Stomach (tissue), 19 donors: ENCODE measurements around the gene MTRFR. TPM values are rescaled to one million over a fixed set of nuclear protein-coding genes. Genes with fewer than 3 reads are reported as not detected.
"Not testable (repeated sequence)": the region's sequence is repeated elsewhere in the genome, so short reads cannot be mapped to it uniquely, and the experiment has no call there.

Experiments
- DNase-seq, 2 donors: peaks; one replicate each; pipeline versions ENCODE4 v3.0.0 to v3.0.0-alpha.2; 2013 to 2019
- H3K27ac ChIP-seq, 5 donors: fragments of 200-600 bp in 4 of 5; sonication (generic) in 4 of 5; one replicate each; pipeline ENCODE4 v1.5.1; 2013 to 2019; ENCODE audit warnings: mild to moderate bottlenecking in 1 of 5, moderate library complexity in 1 of 5
- H3K27me3 ChIP-seq, 3 donors: fragments of 200-600 bp; sonication (generic); one replicate each; pipeline ENCODE4 v1.5.1; 2017 to 2019; ENCODE audit warnings: mixed run types in 1 of 3
- H3K36me3 ChIP-seq, 4 donors: fragments of 200-600 bp; sonication (generic); 1 replicate in 3 of 4; 2 replicates in 1 of 4; pipeline ENCODE4 v1.5.1; 2016 to 2019
- H3K4me1 ChIP-seq, 4 donors: fragments of 200-600 bp; sonication (generic); one replicate each; pipeline ENCODE4 v1.5.1; 2016 to 2019
- H3K4me3 ChIP-seq, 4 donors: fragments of 200-600 bp; sonication (generic) in 3 of 4; one replicate each; pipeline ENCODE4 v1.5.1; 2016 to 2019; ENCODE audit warnings: mild to moderate bottlenecking in 1 of 4
- H3K9me3 ChIP-seq, 4 donors: fragments of 200-600 bp; sonication (generic); one replicate each; pipeline ENCODE4 v1.5.1; 2016 to 2019
- EP300 ChIP-seq: sonication (generic); formaldehyde crosslinking; IDR thresholded peaks from one replicate; pipeline ENCODE4 v1.6.1; 2017; ENCODE audit warnings: antibody characterized with exemption
- POLR2A ChIP-seq, 4 donors: fragments of 450-650 bp; IDR thresholded peaks; one replicate each; pipeline ENCODE4 v1.6.1; 2016; ENCODE audit warnings: antibody characterized with exemption in 4 of 4, control low read depth in 2 of 4, mild to moderate bottlenecking in 1 of 4, moderate library complexity in 1 of 4
- POLR2AphosphoS5 ChIP-seq, 3 donors: sonication (generic); formaldehyde crosslinking; IDR thresholded peaks; one replicate each; pipeline ENCODE4 v1.6.1; 2016; ENCODE audit warnings: antibody characterized with exemption in 3 of 3
- WGBS, 5 donors: extraction: QIAGEN DNeasy Blood & Tissue Kit in 3 of 5; methylation state at CpG; one replicate each; pipeline versions ENCODE4 v1.1.5 to v1.1.7; 2013 to 2018; 5-methylcytosine and 5-hydroxymethylcytosine counted together
- intact Hi-C: fragments of 100-400 bp; cut with DNase I; formaldehyde crosslinking; loops from one replicate; pipeline ENCODE4 v1.15.1; 2023; ENCODE audit warnings: low total_unique reads
- long read RNA-seq, 10 donors: transcript quantifications; one replicate each; lab custom pipeline, GENCODE V29; 2026
- polyA plus RNA-seq, 3 donors: library from polyadenylated mRNA; stranded (reverse); fragments of 200-250 nt; gene quantifications; one replicate each; pipeline ENCODE4 v1.2.3, GENCODE V29; 2013
- total RNA-seq, 5 donors: library from RNA; depleted of rRNA; stranded (reverse); fragments of >200 nt; gene quantifications; one replicate each; pipeline versions ENCODE4 v1.1.0 to v1.2.3, GENCODE V29; 2014 to 2016
- TF ChIP-seq, protein P1 (sequence below), 7 experiments: fragments of 450-650 bp in 4 of 7; fragments of 200-600 bp in 3 of 7; sonication (generic) in 3 of 7; IDR thresholded peaks; one replicate each; pipeline ENCODE4 v1.5.1; 2016 to 2019; ENCODE audit warnings: antibody characterized with exemption in 7 of 7, control low read depth in 2 of 7, mild to moderate bottlenecking in 1 of 7
- donor health status: healthy with polysubstance abuse.
- donor health status: Bipolar disorder and iron deficiency.
- donor health status: healthy.

The MTRFR gene
- total RNA-seq (10 to 100 TPM in 2 of 5 donors, 1 to 10 TPM in 2, not detected in 1; 3.1 to 20.0 (median 9.9) TPM), polyA plus RNA-seq (10 to 100 TPM in 1 of 3 donors, 1 to 10 TPM in 2; 7.6 to 13.7 (median 9.5) TPM)
- long read RNA-seq, donor 1, partial matches to known transcripts = 0 of 4 reads
- long read RNA-seq, donor 1, other reads (novel, unspliced or antisense) = 0 of 4 reads
- long read RNA-seq, donor 2, partial matches to known transcripts = 0 of 2 reads
- long read RNA-seq, donor 2, other reads (novel, unspliced or antisense) = 0 of 2 reads
- long read RNA-seq, donor 3, partial matches to known transcripts = 0 of 4 reads
- long read RNA-seq, donor 3, other reads (novel, unspliced or antisense) = 0 of 4 reads
- long read RNA-seq, donor 4 = 0 reads
- long read RNA-seq, donor 5, transcript C12orf65-201 (3 exons, 2,073 nt) = major isoform, 11 of 14 reads
- long read RNA-seq, donor 5, partial matches to known transcripts = 0 of 14 reads
- long read RNA-seq, donor 5, other reads (novel, unspliced or antisense) = 0 of 14 reads
- long read RNA-seq, donor 6, transcript C12orf65-201 (3 exons, 2,073 nt) = major isoform, 15 of 416 reads
- long read RNA-seq, donor 6, partial matches to known transcripts = 385 of 416 reads
- long read RNA-seq, donor 6, other reads (novel, unspliced or antisense) = 14 of 416 reads
- long read RNA-seq, donor 7, transcript C12orf65-201 (3 exons, 2,073 nt) = major isoform, 8 of 195 reads
- long read RNA-seq, donor 7, partial matches to known transcripts = 186 of 195 reads
- long read RNA-seq, donor 7, other reads (novel, unspliced or antisense) = 0 of 195 reads
- long read RNA-seq, donor 8, transcript C12orf65-201 (3 exons, 2,073 nt) = major isoform, 5 of 276 reads
- long read RNA-seq, donor 8, partial matches to known transcripts = 268 of 276 reads
- long read RNA-seq, donor 8, other reads (novel, unspliced or antisense) = 0 of 276 reads
- long read RNA-seq, donor 9, transcript C12orf65-201 (3 exons, 2,073 nt) = major isoform, 7 of 16 reads
- long read RNA-seq, donor 9, partial matches to known transcripts = 7 of 16 reads
- long read RNA-seq, donor 9, other reads (novel, unspliced or antisense) = 0 of 16 reads
- long read RNA-seq, donor 10, partial matches to known transcripts = 0 of 3 reads
- long read RNA-seq, donor 10, other reads (novel, unspliced or antisense) = 0 of 3 reads

DNA sequence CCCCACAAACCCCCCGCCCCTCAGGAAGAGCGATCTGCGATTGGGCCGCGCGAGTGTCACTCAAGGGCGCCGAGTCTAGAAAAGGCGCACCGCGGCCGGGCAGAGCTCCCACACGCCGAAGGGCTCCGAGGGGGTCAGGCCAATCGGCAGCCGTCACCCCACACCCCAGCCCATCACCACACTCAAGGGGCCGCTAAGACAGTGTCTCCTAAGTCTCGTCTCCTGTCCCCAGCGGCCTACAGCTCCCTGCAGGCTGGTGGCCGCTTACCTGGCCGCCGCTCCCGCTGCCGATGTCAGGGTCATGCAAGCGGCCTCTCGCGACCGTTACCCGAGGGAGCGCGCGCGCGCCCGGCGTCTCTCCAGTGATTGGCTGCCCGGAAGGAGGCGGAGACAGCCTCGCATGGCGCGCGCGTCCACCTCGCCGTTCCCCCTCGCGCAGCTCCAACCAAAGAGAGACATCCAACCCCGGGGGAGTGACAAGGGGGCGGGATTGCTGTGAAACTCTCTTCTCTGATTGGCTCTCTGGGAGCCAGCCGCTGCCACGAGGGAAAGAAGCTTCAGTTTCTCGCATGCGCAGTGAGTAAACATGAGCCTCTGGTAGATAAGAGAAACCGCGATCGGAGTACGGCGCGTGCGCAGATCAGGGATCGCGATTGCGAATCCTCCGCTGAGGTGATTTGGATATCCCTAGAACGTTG is at the start of gene MTRFR, which contains the start of gene MPHOSPH9:
Gene MTRFR (plus strand): TSS at position 630 of the 698 bp plus-strand sequence. CDS start 20,239 bp downstream, outside the sequence.
Gene MPHOSPH9 (minus strand): TSS at position 335 of the 698 bp plus-strand sequence. CDS start 2,777 bp downstream, outside the sequence.
- Histone ChIP-seq H3K36me3 (peaks cover 0 to 4% (median 0%) of the 10 kb centered on the region in 4 donors), H3K9me3 (no peaks in the 10 kb centered on the region), H3K27ac (peak within 1 kb of the TSS; percentile 90 to 97 (median 96)), H3K4me3 (peak within 1 kb of the TSS; percentile 85 to 97 (median 92)), H3K27me3 (no peaks in the 10 kb centered on the region), H3K4me1 (peaks cover 38 to 82% (median 64%) of the 10 kb centered on the region in 4 donors)
- 0% methylated on average over 20 to 66 of the region's 66 CpGs for WGBS, 5 donors
- TF ChIP-seq POLR2AphosphoS5 (IDR thresholded peaks at IDR 0.05) = peak; percentile 81 to 97 (median 93)
- no peak for TF ChIP-seq EP300
- TF ChIP-seq, protein P1, sequence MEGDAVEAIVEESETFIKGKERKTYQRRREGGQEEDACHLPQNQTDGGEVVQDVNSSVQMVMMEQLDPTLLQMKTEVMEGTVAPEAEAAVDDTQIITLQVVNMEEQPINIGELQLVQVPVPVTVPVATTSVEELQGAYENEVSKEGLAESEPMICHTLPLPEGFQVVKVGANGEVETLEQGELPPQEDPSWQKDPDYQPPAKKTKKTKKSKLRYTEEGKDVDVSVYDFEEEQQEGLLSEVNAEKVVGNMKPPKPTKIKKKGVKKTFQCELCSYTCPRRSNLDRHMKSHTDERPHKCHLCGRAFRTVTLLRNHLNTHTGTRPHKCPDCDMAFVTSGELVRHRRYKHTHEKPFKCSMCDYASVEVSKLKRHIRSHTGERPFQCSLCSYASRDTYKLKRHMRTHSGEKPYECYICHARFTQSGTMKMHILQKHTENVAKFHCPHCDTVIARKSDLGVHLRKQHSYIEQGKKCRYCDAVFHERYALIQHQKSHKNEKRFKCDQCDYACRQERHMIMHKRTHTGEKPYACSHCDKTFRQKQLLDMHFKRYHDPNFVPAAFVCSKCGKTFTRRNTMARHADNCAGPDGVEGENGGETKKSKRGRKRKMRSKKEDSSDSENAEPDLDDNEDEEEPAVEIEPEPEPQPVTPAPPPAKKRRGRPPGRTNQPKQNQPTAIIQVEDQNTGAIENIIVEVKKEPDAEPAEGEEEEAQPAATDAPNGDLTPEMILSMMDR (IDR thresholded peaks at IDR 0.05) = no peak
- TF ChIP-seq POLR2A (IDR thresholded peaks at IDR 0.05) = peak in 2 of 4 donors; percentile 85 to 86
- intact Hi-C loops = loop anchor here (10.0 kb wide), 2 partner anchors 198 to 248 kb away; partner anchors contain the start of gene ARL6IP4
- peak; percentile 98 to 100 for DNase-seq

DNA sequence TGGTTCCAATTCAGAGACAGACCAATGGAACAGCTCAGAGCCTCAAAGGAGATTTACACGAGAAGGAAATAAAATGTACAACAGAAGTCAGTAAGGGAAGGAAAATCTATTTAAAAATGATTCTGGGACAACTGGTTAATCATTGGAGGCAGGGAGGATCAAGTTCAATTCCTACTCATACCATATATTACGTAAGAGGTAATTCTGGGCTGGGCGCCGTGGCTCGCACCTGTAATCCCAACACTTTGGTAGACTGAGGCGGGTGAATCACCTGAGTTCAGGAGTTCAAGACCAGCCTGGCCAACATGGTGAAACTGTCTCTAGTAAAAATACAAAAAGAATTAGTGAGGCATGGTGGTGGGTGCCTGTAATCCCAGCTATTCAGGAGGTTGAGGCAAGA is 45.6 kb upstream of the MTRFR start:
- no peaks in the 10 kb centered on the region for H3K4me1 ChIP-seq
- TF ChIP-seq POLR2AphosphoS5 (IDR thresholded peaks at IDR 0.05) = no peak
- intact Hi-C loops = no loop called here
- no peak overlapping the region for H3K4me3 ChIP-seq
- H3K36me3 ChIP-seq = peaks cover 0 to 78% (median 72%) of the 10 kb centered on the region in 4 donors
- no peak for DNase-seq
- WGBS, 5 donors = 94 to 99% (median 96%) methylated on average over 6 of the region's 6 CpGs
- no peaks in the 10 kb centered on the region for H3K9me3 ChIP-seq
- no peaks in the 10 kb centered on the region for H3K27me3 ChIP-seq
- no peak overlapping the region for H3K27ac ChIP-seq

DNA sequence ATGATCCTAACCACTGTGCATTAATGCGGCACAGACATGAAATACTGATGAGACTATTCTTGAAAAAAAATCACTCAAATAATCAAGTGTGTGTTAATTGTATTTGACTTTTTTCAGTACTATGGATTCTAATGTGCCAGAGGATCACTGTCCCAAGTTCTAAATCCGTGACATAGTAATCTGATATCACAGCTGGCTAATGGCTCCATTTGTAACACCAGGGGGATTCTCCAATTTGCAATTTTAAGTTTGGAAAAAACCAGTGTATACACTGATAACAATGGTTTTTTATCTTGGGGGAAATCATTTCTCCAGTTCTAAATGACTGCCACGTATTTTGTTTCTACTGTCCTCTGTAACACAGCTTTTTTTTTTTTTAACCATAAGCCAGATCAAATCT is 33.3 kb upstream of the MTRFR start:
- TF ChIP-seq EP300 = no peak
- TF ChIP-seq, protein P1 (IDR thresholded peaks at IDR 0.05) = no peak
- no peak for TF ChIP-seq POLR2AphosphoS5 (IDR thresholded peaks at IDR 0.05)
- TF ChIP-seq POLR2A (IDR thresholded peaks at IDR 0.05) = no peak
- 89 to 96% (median 95%) methylated on average over 3 of the region's 3 CpGs for WGBS, 5 donors

DNA sequence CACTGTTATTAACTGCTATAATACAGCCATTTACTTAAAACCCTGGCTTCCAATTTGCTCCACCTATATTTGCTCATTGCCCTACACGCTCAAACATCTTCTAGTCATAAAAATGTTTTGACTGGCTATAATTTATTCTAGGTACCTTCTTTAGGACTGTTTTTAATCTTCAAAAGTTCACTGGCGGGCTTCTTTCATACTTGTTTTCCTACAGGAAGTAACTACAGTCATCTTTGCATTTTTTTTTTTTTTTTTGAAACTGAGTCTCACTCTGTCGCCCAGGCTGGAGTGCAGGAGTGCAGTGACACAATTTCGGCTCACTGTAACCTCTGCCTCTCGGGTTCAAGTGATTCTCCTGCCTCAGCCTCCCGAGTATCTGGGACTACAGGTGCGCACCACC is 32.8 kb upstream of the MTRFR start:
- H3K4me1 ChIP-seq = no peaks in the 10 kb centered on the region
- intact Hi-C loops = no loop called here
- TF ChIP-seq POLR2A (IDR thresholded peaks at IDR 0.05) = no peak
- TF ChIP-seq, protein P1 (IDR thresholded peaks at IDR 0.05) = no peak
- TF ChIP-seq EP300 = no peak
- TF ChIP-seq POLR2AphosphoS5 (IDR thresholded peaks at IDR 0.05) = no peak
- H3K36me3 ChIP-seq = peaks cover 7 to 63% (median 57%) of the 10 kb centered on the region in 4 donors
- no peaks in the 10 kb centered on the region for H3K9me3 ChIP-seq
- no peak overlapping the region for H3K27ac ChIP-seq
- no peaks in the 10 kb centered on the region for H3K27me3 ChIP-seq
- no peak overlapping the region for H3K4me3 ChIP-seq
- 89 to 96% (median 92%) methylated on average over 7 of the region's 7 CpGs for WGBS, 5 donors
- DNase-seq = peak in 1 of 2 donors; percentile 3

More for the DNA sequence above, 33.3 kb upstream of the MTRFR start:
- Histone ChIP-seq H3K4me3 (no peak overlapping the region), H3K4me1 (no peaks in the 10 kb centered on the region), H3K27ac (no peak overlapping the region), H3K9me3 (no peaks in the 10 kb centered on the region), H3K27me3 (no peaks in the 10 kb centered on the region), H3K36me3 (peaks cover 7 to 64% (median 56%) of the 10 kb centered on the region in 4 donors)
- intact Hi-C loops = no loop called here
- no peak for DNase-seq

DNA sequence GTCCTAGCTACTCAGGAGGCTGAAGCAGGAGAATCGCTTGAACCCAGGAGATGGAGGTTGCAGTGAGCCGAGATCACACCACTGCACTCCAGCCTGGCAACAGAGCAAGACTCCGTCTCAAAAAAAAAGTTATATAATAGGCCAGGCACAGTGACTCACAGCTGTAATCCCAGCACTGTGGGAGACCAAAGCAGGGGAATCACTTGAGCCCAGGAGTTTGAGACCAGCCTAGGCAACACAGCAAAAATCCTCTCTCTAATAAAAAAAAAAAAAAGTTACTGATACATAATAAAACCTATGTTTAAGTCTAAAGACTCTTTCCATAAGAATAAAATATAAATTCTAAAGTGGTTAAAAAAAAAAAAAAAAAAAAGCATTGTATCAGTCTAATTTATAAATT is 26.4 kb upstream of the MTRFR start:
- H3K4me1 ChIP-seq, H3K27me3 ChIP-seq, H3K27ac ChIP-seq, H3K4me3 ChIP-seq, H3K9me3 ChIP-seq, intact Hi-C loops, DNase-seq: not testable (repeated sequence)
- H3K36me3 ChIP-seq = peaks cover 7 to 90% (median 84%) of the 10 kb centered on the region in 4 donors
- 79 to 89% (median 83%) methylated on average over 3 of the region's 3 CpGs for WGBS, 5 donors

DNA sequence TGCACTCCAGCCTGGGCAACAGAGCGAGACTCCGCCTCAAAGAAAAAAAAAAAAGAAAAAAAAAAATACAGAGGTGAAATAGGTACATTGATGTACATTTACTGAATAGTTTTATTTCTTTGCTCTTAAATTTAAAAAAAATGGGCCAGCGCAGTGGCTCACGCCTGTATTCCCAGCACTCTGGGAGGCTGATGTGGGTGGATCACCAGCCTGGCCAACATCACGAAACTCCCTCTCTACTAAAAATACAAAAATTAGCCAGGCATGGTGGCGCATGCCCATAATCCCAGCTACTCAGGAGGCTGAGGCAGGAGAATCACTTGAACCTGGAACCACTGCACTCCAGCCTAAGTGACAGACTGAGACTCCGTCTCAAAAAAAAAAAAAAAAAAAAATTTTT is 25.4 kb upstream of the MTRFR start:
- intact Hi-C loops, H3K4me3 ChIP-seq, DNase-seq, H3K9me3 ChIP-seq, H3K27ac ChIP-seq, H3K27me3 ChIP-seq, H3K4me1 ChIP-seq: not testable (repeated sequence)
- H3K36me3 ChIP-seq = peaks cover 3 to 83% (median 80%) of the 10 kb centered on the region in 4 donors
- 96 to 99% (median 98%) methylated on average over 7 of the region's 7 CpGs for WGBS, 5 donors
